ENCODE measurements around the gene BNC2. TPM values are rescaled to one million over a fixed set of nuclear protein-coding genes. Genes with fewer than 3 reads are reported as not detected.

Gene BNC2
- total and polyA plus RNA-seq, 4 experiments from 2014 or later = not detected

DNA sequence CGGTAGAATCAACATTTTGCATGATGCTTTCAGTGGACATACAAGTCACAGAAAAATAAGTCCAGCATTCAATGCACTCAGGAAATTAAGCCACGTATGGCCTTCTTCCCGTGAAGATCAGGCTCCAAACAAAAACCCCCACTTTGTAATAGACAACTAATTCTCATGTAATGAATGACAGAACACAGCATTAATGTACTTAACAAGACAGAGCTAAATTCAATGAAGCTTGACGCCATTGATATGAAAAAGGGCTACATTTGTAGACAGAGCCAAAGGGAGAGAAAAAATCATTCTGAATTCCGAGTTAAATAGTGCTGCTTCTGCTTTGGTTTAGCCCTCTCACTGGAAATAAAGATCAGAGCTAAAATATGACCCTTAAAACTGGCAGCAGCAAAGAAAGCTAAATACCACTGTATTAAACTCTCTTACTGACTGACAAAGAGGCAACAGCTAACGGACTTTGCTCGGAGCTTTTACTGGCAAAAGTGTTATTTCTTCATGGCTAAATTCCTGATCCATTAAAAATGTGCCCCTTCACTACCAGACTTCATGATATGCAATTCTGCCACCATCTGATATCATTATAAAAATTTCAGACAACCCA, 250.5 kb downstream of the BNC2 start:
- H3K4me1 Mint-ChIP-seq = no peaks in the 10 kb centered on the region
- H3K9me3 Mint-ChIP-seq = peaks cover 0 to 25% (median 4%) of the 10 kb centered on the region in 8 donors
- H3K36me3 Mint-ChIP-seq = no peaks in the 10 kb centered on the region
- no peaks in the 10 kb centered on the region for H3K27me3 ChIP-seq (ENCODE audit: insufficient read depth, low read length)
- H3K27ac ChIP-seq (ENCODE audit: low read depth, low read length) = no peak overlapping the region
- H3K27me3 Mint-ChIP-seq = no peaks in the 10 kb centered on the region
- H3K36me3 ChIP-seq (ENCODE audit: insufficient read depth, low read length) = no peaks in the 10 kb centered on the region
- no peak overlapping the region for H3K4me3 ChIP-seq (ENCODE audit: low read length in 2 of 2)
- H3K9me3 ChIP-seq (ENCODE audit: control insufficient read depth in 1 of 2, low read length in 2 of 2) = no peaks in the 10 kb centered on the region
- ChIA-PET CTCF (ENCODE audit: partially characterized antibody) (no interaction called here), POLR2A (ENCODE audit: partially characterized antibody) (no interaction called here)
- intact Hi-C loops (cut with micrococcal nuclease) = no loop called here
- no peak overlapping the region for H3K27ac Mint-ChIP-seq
- no peak overlapping the region for H3K4me3 Mint-ChIP-seq
- DNase-seq = no peak
- no peaks in the 10 kb centered on the region for H3K4me1 ChIP-seq (ENCODE audit: insufficient read depth, low read length)

DNA sequence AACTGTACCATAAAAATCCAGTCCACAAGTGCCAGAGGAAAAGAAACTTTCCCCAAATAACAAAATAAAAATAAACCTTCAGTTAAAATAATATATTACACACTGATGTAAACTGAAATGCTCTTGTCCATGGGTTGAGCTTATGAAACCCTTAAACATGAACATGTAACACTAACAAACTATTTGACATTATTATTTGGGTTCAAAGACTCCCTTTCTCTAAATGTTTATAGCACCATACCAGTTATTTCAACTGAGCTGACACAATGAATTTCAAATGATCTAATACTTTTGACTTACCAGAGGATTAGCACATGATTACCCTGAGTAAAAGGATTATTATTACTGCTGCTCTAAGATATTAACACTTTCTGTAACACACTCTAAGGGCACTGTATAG, 251.1 kb downstream of the BNC2 start:
- CTCF ChIA-PET (ENCODE audit: partially characterized antibody) = no interaction called here
- no peaks in the 10 kb centered on the region for H3K4me1 ChIP-seq (ENCODE audit: insufficient read depth, low read length)
- Mint-ChIP-seq H3K27ac (no peak overlapping the region), H3K36me3 (no peaks in the 10 kb centered on the region), H3K4me3 (no peak overlapping the region), H3K4me1 (no peaks in the 10 kb centered on the region), H3K27me3 (no peaks in the 10 kb centered on the region), H3K9me3 (peaks cover 0 to 20% (median 4%) of the 10 kb centered on the region in 8 donors)
- POLR2A ChIA-PET (ENCODE audit: partially characterized antibody) = no interaction called here
- no peaks in the 10 kb centered on the region for H3K36me3 ChIP-seq (ENCODE audit: insufficient read depth, low read length)
- no peaks in the 10 kb centered on the region for H3K9me3 ChIP-seq (ENCODE audit: control insufficient read depth in 1 of 2, low read length in 2 of 2)
- H3K27ac ChIP-seq (ENCODE audit: low read depth, low read length) = no peak overlapping the region
- H3K27me3 ChIP-seq (ENCODE audit: insufficient read depth, low read length) = no peaks in the 10 kb centered on the region
- intact Hi-C loops (cut with micrococcal nuclease) = no loop called here
- H3K4me3 ChIP-seq (ENCODE audit: low read length in 2 of 2) = no peak overlapping the region
- DNase-seq = no peak

DNA sequence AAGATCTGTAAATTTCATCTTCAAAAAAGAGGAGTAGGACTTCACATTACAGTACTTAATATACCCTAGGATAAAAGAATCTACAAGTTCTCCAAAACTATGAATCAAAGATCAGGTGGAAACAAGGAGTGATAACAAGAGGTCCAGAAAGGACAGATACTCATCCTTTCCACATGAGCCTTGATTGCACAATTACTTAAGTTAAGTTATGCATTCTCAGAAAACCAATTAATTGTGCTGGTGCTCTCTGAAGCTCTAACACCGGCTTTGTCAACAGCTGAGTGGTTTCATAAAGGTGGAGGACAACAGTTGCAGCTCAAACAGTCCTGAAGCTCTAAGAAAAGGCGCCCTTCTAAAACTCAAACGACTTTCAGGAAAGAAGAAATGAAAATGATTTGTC, 251.9 kb downstream of the BNC2 start:
- CTCF ChIA-PET (ENCODE audit: partially characterized antibody) = no interaction called here
- Histone ChIP-seq H3K36me3 (ENCODE audit: insufficient read depth, low read length) (no peaks in the 10 kb centered on the region), H3K9me3 (ENCODE audit: control insufficient read depth in 1 of 2, low read length in 2 of 2) (no peaks in the 10 kb centered on the region), H3K4me1 (ENCODE audit: insufficient read depth, low read length) (no peaks in the 10 kb centered on the region), H3K4me3 (ENCODE audit: low read length in 2 of 2) (no peak overlapping the region), H3K27ac (ENCODE audit: low read depth, low read length) (no peak overlapping the region), H3K27me3 (ENCODE audit: insufficient read depth, low read length) (no peaks in the 10 kb centered on the region)
- H3K9me3 Mint-ChIP-seq = peaks cover 0 to 20% (median 5%) of the 10 kb centered on the region in 8 donors
- H3K36me3 Mint-ChIP-seq = no peaks in the 10 kb centered on the region
- intact Hi-C loops (cut with micrococcal nuclease) = no loop called here
- no peaks in the 10 kb centered on the region for H3K27me3 Mint-ChIP-seq
- no peak overlapping the region for H3K27ac Mint-ChIP-seq
- no peaks in the 10 kb centered on the region for H3K4me1 Mint-ChIP-seq
- H3K4me3 Mint-ChIP-seq = no peak overlapping the region
- DNase-seq = no peak
- POLR2A ChIA-PET (ENCODE audit: partially characterized antibody) = no interaction called here

DNA sequence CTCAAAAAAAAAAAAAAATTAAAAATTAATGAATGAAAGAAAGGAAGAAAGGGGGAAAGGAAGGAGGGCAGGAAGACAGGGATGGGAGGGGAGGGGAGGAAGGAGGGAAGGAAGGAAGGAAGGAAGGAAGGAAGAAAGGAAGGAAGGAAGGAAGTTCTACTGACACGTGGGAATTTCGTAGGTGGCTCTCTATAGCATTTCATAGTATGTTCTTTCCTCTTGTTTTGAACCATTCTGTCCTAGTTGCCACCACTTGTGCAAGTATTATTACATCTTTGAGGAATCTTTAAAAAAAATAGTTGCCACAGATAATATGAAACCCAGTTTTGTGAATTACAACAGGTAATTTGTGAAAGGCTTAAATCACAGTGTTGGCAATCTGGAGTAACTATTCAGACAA, 253.8 kb downstream of the BNC2 start:
- Mint-ChIP-seq H3K27ac (no peak overlapping the region), H3K4me3 (no peak overlapping the region), H3K27me3 (no peaks in the 10 kb centered on the region), H3K36me3 (no peaks in the 10 kb centered on the region), H3K4me1 (no peaks in the 10 kb centered on the region), H3K9me3 (peaks cover 3 to 15% (median 5%) of the 10 kb centered on the region in 8 donors)
- Histone ChIP-seq H3K9me3 (ENCODE audit: control insufficient read depth in 1 of 2, low read length in 2 of 2) (no peaks in the 10 kb centered on the region), H3K4me1 (ENCODE audit: insufficient read depth, low read length) (no peaks in the 10 kb centered on the region), H3K27me3 (ENCODE audit: insufficient read depth, low read length) (no peaks in the 10 kb centered on the region), H3K4me3 (ENCODE audit: low read length in 2 of 2) (no peak overlapping the region), H3K27ac (ENCODE audit: low read depth, low read length) (no peak overlapping the region), H3K36me3 (ENCODE audit: insufficient read depth, low read length) (no peaks in the 10 kb centered on the region)
- intact Hi-C loops (cut with micrococcal nuclease) = no loop called here
- DNase-seq = no peak
- ChIA-PET CTCF (ENCODE audit: partially characterized antibody) (no interaction called here), POLR2A (ENCODE audit: partially characterized antibody) (no interaction called here)

DNA sequence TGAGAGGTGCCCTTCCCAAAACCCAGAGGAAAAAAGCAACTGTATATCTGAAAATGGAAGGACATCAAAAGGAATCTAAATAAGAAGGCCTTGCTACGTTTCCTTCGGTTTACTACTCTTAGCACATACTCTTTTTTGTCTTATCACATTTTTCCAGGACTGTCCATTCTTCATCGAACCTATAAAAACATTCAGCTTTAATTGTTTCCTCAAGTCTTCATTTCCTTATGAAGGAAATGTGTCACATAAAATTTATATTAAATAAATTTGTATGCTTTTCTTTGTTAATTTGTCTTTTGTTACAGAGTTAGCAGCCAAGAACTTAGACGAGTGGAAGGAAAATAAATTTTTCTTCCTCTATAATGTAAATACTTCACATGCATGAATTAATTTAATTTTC, 255.0 kb downstream of the BNC2 start:
- H3K9me3 ChIP-seq (ENCODE audit: control insufficient read depth in 1 of 2, low read length in 2 of 2) = no peaks in the 10 kb centered on the region
- peaks cover 3 to 13% (median 5%) of the 10 kb centered on the region in 8 donors for H3K9me3 Mint-ChIP-seq
- no peak overlapping the region for H3K27ac Mint-ChIP-seq
- no peaks in the 10 kb centered on the region for H3K4me1 Mint-ChIP-seq
- no peak overlapping the region for H3K4me3 Mint-ChIP-seq
- H3K27ac ChIP-seq (ENCODE audit: low read depth, low read length) = no peak overlapping the region
- H3K27me3 Mint-ChIP-seq = no peaks in the 10 kb centered on the region
- no peak for DNase-seq
- no peak overlapping the region for H3K4me3 ChIP-seq (ENCODE audit: low read length in 2 of 2)
- no peaks in the 10 kb centered on the region for H3K36me3 ChIP-seq (ENCODE audit: insufficient read depth, low read length)
- ChIA-PET POLR2A (ENCODE audit: partially characterized antibody) (no interaction called here), CTCF (ENCODE audit: partially characterized antibody) (no interaction called here)
- intact Hi-C loops (cut with micrococcal nuclease) = no loop called here
- H3K4me1 ChIP-seq (ENCODE audit: insufficient read depth, low read length) = no peaks in the 10 kb centered on the region
- no peaks in the 10 kb centered on the region for H3K27me3 ChIP-seq (ENCODE audit: insufficient read depth, low read length)
- no peaks in the 10 kb centered on the region for H3K36me3 Mint-ChIP-seq

DNA sequence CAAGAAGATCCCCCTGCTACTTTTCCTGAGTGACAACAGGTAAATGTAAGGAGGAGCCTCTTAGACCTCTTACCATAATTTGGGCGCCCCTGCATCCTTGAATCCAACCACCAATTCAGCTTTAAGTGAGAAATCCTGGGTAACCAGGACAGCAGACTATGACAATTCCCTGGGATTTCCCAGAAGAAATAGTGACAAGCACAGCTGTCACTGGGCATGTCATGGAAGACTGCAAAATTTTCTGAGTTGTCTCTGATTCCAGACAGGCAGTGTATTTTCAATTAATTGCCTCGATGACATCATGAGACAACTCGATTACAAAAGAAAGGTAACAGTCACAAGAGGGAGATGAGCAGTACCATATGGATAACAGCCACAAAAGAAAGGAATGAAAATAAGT, 256.9 kb downstream of the BNC2 start:
- ChIA-PET POLR2A (ENCODE audit: partially characterized antibody) (no interaction called here), CTCF (ENCODE audit: partially characterized antibody) (no interaction called here)
- intact Hi-C loops (cut with micrococcal nuclease) = no loop called here
- DNase-seq = no peak
- Histone ChIP-seq H3K4me3 (ENCODE audit: low read length in 2 of 2) (no peak overlapping the region), H3K27me3 (ENCODE audit: insufficient read depth, low read length) (no peaks in the 10 kb centered on the region), H3K4me1 (ENCODE audit: insufficient read depth, low read length) (no peaks in the 10 kb centered on the region), H3K9me3 (ENCODE audit: control insufficient read depth in 1 of 2, low read length in 2 of 2) (no peaks in the 10 kb centered on the region), H3K36me3 (ENCODE audit: insufficient read depth, low read length) (no peaks in the 10 kb centered on the region), H3K27ac (ENCODE audit: low read depth, low read length) (no peak overlapping the region)
- Mint-ChIP-seq H3K9me3 (peaks cover 3 to 13% (median 6%) of the 10 kb centered on the region in 8 donors), H3K4me1 (no peaks in the 10 kb centered on the region), H3K4me3 (no peak overlapping the region), H3K27ac (no peak overlapping the region), H3K36me3 (no peaks in the 10 kb centered on the region), H3K27me3 (no peaks in the 10 kb centered on the region)

DNA sequence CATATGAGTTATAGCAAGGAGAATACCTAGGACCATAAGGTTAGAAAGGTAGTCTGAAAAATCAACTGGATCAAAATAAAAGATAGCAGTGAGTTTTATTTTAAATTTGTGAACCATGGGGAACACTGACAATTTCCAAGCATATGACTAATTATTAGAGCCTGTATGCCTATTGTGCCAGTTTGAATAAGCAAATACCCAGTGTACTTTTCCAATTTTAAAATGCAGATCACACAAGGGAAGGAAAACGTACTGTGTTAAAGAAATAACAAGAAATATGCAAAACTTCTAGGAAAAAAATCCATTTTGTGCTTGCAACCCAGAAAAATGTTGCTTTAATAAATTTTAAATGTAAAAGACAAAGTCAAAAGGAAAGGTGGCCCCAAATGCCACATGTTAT, 257.4 kb downstream of the BNC2 start:
- Mint-ChIP-seq H3K4me1 (no peaks in the 10 kb centered on the region), H3K9me3 (peaks cover 3 to 12% (median 5%) of the 10 kb centered on the region in 8 donors), H3K4me3 (no peak overlapping the region), H3K27ac (no peak overlapping the region), H3K36me3 (no peaks in the 10 kb centered on the region), H3K27me3 (no peaks in the 10 kb centered on the region)
- no peak for DNase-seq
- POLR2A ChIA-PET (ENCODE audit: partially characterized antibody) = no interaction called here
- Histone ChIP-seq H3K4me3 (ENCODE audit: low read length in 2 of 2) (no peak overlapping the region), H3K9me3 (ENCODE audit: control insufficient read depth in 1 of 2, low read length in 2 of 2) (no peaks in the 10 kb centered on the region), H3K27ac (ENCODE audit: low read depth, low read length) (no peak overlapping the region), H3K36me3 (ENCODE audit: insufficient read depth, low read length) (no peaks in the 10 kb centered on the region), H3K4me1 (ENCODE audit: insufficient read depth, low read length) (no peaks in the 10 kb centered on the region), H3K27me3 (ENCODE audit: insufficient read depth, low read length) (no peaks in the 10 kb centered on the region)
- CTCF ChIA-PET (ENCODE audit: partially characterized antibody) = no interaction called here
- intact Hi-C loops (cut with micrococcal nuclease) = no loop called here

DNA sequence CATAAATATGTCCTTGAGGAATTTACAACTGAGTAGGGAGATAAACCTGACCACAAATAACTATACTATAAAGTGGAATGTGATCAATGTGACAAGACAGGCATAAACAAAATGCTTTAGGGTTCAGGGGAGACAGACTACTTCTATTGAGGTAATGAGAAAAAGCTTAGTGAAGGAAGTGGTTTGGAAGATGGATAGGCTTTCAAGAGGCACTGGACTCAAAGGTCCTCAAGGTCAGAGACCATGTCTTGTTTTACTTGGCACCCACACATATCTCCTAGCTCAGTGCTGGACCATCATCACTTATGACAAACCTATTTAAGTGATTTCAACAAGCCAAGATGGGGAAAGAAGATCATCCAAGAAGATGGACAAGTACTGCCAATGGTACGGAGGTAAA, 257.8 kb downstream of the BNC2 start:
- ChIA-PET POLR2A (ENCODE audit: partially characterized antibody) (no interaction called here), CTCF (ENCODE audit: partially characterized antibody) (no interaction called here)
- Mint-ChIP-seq H3K27me3 (no peaks in the 10 kb centered on the region), H3K4me3 (no peak overlapping the region), H3K4me1 (no peaks in the 10 kb centered on the region), H3K9me3 (peaks cover 3 to 12% (median 5%) of the 10 kb centered on the region in 8 donors), H3K27ac (no peak overlapping the region), H3K36me3 (no peaks in the 10 kb centered on the region)
- Histone ChIP-seq H3K27ac (ENCODE audit: low read depth, low read length) (no peak overlapping the region), H3K36me3 (ENCODE audit: insufficient read depth, low read length) (no peaks in the 10 kb centered on the region), H3K9me3 (ENCODE audit: control insufficient read depth in 1 of 2, low read length in 2 of 2) (no peaks in the 10 kb centered on the region), H3K4me1 (ENCODE audit: insufficient read depth, low read length) (no peaks in the 10 kb centered on the region), H3K4me3 (ENCODE audit: low read length in 2 of 2) (no peak overlapping the region), H3K27me3 (ENCODE audit: insufficient read depth, low read length) (no peaks in the 10 kb centered on the region)
- no peak for DNase-seq
- intact Hi-C loops (cut with micrococcal nuclease) = no loop called here

All from CD4-positive, alpha-beta memory T cell (primary cell).